Measurements from ENCODE around the gene TBPL1.

DNA sequence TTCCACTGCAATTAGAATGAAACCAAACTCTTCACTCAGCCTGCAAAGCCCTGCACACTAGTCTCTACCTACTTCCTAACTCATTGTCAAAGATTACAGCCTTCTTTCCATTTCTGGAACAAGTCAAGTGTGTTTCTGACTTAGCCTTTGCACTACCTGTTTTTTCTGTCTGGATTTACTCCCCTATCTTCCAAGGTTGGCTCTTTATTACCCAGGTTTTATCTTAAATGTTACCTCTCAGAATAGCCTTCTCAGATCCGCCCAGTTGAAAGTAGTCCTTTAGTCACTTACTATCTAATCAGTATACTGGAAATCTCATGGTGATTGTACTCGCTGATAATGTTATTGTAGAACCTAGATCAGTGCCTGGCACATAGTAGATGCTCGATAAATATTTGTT lies 42.7 kb downstream of the TBPL1 start:
- TF ChIP-seq, protein P1, sequence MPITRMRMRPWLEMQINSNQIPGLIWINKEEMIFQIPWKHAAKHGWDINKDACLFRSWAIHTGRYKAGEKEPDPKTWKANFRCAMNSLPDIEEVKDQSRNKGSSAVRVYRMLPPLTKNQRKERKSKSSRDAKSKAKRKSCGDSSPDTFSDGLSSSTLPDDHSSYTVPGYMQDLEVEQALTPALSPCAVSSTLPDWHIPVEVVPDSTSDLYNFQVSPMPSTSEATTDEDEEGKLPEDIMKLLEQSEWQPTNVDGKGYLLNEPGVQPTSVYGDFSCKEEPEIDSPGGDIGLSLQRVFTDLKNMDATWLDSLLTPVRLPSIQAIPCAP (CRISPR knock-in tag; IDR thresholded peaks at IDR 0.05): no peak
- TF ChIP-seq, protein P2, sequence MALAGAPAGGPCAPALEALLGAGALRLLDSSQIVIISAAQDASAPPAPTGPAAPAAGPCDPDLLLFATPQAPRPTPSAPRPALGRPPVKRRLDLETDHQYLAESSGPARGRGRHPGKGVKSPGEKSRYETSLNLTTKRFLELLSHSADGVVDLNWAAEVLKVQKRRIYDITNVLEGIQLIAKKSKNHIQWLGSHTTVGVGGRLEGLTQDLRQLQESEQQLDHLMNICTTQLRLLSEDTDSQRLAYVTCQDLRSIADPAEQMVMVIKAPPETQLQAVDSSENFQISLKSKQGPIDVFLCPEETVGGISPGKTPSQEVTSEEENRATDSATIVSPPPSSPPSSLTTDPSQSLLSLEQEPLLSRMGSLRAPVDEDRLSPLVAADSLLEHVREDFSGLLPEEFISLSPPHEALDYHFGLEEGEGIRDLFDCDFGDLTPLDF (CRISPR knock-in tag; IDR thresholded peaks at IDR 0.05): no peak
- TF ChIP-seq, protein P3, sequence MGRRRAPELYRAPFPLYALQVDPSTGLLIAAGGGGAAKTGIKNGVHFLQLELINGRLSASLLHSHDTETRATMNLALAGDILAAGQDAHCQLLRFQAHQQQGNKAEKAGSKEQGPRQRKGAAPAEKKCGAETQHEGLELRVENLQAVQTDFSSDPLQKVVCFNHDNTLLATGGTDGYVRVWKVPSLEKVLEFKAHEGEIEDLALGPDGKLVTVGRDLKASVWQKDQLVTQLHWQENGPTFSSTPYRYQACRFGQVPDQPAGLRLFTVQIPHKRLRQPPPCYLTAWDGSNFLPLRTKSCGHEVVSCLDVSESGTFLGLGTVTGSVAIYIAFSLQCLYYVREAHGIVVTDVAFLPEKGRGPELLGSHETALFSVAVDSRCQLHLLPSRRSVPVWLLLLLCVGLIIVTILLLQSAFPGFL (CRISPR knock-in tag; IDR thresholded peaks at IDR 0.05; ENCODE audit: borderline replicate concordance): no peak
- no peak for TF ChIP-seq CREB1 (CRISPR knock-in tag; IDR thresholded peaks at IDR 0.05)
- TF ChIP-seq, protein P4, sequence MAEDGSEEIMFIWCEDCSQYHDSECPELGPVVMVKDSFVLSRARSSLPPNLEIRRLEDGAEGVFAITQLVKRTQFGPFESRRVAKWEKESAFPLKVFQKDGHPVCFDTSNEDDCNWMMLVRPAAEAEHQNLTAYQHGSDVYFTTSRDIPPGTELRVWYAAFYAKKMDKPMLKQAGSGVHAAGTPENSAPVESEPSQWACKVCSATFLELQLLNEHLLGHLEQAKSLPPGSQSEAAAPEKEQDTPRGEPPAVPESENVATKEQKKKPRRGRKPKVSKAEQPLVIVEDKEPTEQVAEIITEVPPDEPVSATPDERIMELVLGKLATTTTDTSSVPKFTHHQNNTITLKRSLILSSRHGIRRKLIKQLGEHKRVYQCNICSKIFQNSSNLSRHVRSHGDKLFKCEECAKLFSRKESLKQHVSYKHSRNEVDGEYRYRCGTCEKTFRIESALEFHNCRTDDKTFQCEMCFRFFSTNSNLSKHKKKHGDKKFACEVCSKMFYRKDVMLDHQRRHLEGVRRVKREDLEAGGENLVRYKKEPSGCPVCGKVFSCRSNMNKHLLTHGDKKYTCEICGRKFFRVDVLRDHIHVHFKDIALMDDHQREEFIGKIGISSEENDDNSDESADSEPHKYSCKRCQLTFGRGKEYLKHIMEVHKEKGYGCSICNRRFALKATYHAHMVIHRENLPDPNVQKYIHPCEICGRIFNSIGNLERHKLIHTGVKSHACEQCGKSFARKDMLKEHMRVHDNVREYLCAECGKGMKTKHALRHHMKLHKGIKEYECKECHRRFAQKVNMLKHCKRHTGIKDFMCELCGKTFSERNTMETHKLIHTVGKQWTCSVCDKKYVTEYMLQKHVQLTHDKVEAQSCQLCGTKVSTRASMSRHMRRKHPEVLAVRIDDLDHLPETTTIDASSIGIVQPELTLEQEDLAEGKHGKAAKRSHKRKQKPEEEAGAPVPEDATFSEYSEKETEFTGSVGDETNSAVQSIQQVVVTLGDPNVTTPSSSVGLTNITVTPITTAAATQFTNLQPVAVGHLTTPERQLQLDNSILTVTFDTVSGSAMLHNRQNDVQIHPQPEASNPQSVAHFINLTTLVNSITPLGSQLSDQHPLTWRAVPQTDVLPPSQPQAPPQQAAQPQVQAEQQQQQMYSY (CRISPR knock-in tag; IDR thresholded peaks at IDR 0.05): no peak
- TF ChIP-seq, protein P5, sequence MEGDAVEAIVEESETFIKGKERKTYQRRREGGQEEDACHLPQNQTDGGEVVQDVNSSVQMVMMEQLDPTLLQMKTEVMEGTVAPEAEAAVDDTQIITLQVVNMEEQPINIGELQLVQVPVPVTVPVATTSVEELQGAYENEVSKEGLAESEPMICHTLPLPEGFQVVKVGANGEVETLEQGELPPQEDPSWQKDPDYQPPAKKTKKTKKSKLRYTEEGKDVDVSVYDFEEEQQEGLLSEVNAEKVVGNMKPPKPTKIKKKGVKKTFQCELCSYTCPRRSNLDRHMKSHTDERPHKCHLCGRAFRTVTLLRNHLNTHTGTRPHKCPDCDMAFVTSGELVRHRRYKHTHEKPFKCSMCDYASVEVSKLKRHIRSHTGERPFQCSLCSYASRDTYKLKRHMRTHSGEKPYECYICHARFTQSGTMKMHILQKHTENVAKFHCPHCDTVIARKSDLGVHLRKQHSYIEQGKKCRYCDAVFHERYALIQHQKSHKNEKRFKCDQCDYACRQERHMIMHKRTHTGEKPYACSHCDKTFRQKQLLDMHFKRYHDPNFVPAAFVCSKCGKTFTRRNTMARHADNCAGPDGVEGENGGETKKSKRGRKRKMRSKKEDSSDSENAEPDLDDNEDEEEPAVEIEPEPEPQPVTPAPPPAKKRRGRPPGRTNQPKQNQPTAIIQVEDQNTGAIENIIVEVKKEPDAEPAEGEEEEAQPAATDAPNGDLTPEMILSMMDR (IDR thresholded peaks at IDR 0.05): no peak
